ENCODE results near the gene UBR1. TPM values are rescaled to one million over a fixed set of nuclear protein-coding genes. Genes with fewer than 3 reads are reported as not detected.

Gene UBR1
- total RNA-seq, 1 experiment from 2014 or later: 22.2 TPM

DNA sequence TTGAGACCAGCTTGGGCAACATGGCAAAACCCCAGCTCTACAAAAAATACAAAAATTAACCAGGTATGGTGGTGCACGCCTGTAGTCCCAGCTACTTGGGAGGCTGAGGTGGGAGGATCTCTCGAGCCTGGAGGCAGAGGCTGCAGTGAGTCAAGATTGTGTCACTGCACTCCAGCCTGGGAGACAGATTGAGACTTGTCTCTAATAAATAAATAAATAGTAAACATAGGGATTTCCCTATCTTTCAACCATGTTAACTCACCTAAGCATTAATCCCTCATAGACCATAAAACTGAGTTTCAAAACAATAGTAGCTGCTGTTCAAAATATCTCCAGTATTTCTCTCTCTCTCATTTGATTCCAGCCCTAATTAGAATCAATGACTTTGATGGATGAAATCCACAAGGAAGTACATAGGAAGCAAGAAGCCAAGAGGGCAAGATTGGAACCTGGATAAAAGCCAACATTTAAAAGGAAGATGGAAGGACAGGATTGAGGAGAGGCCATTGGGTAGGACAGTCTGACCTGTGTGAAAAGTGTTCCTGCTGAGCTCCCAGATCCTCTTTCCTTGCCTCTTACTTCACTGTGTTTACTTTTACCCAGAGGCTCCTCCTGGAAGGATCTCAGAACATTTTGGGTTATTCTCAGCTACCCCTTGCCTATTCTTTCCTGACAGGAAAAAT lies 172.9 kb downstream of the UBR1 start:
- Histone ChIP-seq H3K79me2 (ENCODE audit: insufficient read depth, low read length) (no peaks in the 10 kb centered on the region), H3T11ph (ENCODE audit: low read length) (no peak overlapping the region), H4K20me1 (ENCODE audit: control insufficient read depth, insufficient read depth, insufficient read length) (no peaks in the 10 kb centered on the region), H3K18ac (ENCODE audit: insufficient read length, low read depth, low read length) (no peak overlapping the region), H3K4me1 (ENCODE audit: insufficient read depth, low read length) (no peaks in the 10 kb centered on the region), H3K9me3 (ENCODE audit: control insufficient read depth, low read depth, low read length) (no peaks in the 10 kb centered on the region), H3K23ac (ENCODE audit: insufficient read length, low read depth, low read length) (no peak overlapping the region), H3K14ac (ENCODE audit: insufficient read depth, low read length) (no peak overlapping the region), H4K5ac (ENCODE audit: insufficient read length, low read depth, low read length) (no peak overlapping the region), H3K27me3 (ENCODE audit: insufficient read depth, low read length) (no peaks in the 10 kb centered on the region), H3K79me1 (ENCODE audit: insufficient read depth, low read depth, low read length, poor library complexity, severe bottlenecking) (no peaks in the 10 kb centered on the region), H2BK5ac (ENCODE audit: insufficient read length, low read length) (no peak overlapping the region), H3K4me2 (ENCODE audit: insufficient read depth, insufficient read length, low read length) (no peak overlapping the region), H3K27ac (ENCODE audit: insufficient read length, low read depth, low read length) (no peak overlapping the region), H3K56ac (ENCODE audit: insufficient read length, low read depth, low read length) (no peak overlapping the region), H4K91ac (ENCODE audit: insufficient read length, low read depth, low read length) (no peak overlapping the region), H2BK15ac (ENCODE audit: low read depth, low read length) (no peak overlapping the region), H2AK5ac (ENCODE audit: insufficient read length, low read length) (no peak overlapping the region), H2AFZ (ENCODE audit: low read length) (no peak overlapping the region), H4K8ac (replicated peaks; ENCODE audit: insufficient read length, low read depth, low read length) (no peak overlapping the region), H3K4ac (ENCODE audit: low read depth, low read length) (no peak overlapping the region), H2BK120ac (ENCODE audit: low read depth, low read length, poor library complexity, severe bottlenecking) (no peak overlapping the region), H2BK20ac (ENCODE audit: low read depth, low read length, poor library complexity, severe bottlenecking) (no peak overlapping the region), H3K9ac (ENCODE audit: extremely low read depth, insufficient read length, low read length) (no peak overlapping the region), H3K23me2 (ENCODE audit: insufficient read length, low read depth, low read length, poor library complexity, severe bottlenecking) (no peaks in the 10 kb centered on the region), H2BK12ac (ENCODE audit: insufficient read length, low read depth, low read length) (no peak overlapping the region)
- DNase-seq: no peak
- no peak overlapping the region for H3K27ac Mint-ChIP-seq
- H3K4me1 Mint-ChIP-seq: no peaks in the 10 kb centered on the region
- no CpG with 5 or more reads among the region's 2 CpGs for WGBS (ENCODE audit: extremely low coverage, insufficient read length, low lambda C conversion rate)
- no peak overlapping the region for H3K4me3 Mint-ChIP-seq
- H3K9me3 Mint-ChIP-seq: no peaks in the 10 kb centered on the region
- H3K36me3 Mint-ChIP-seq (ENCODE audit: insufficient read depth in 1 of 3, low read depth in 3 of 3): no peaks in the 10 kb centered on the region
- TF ChIP-seq, protein P1, sequence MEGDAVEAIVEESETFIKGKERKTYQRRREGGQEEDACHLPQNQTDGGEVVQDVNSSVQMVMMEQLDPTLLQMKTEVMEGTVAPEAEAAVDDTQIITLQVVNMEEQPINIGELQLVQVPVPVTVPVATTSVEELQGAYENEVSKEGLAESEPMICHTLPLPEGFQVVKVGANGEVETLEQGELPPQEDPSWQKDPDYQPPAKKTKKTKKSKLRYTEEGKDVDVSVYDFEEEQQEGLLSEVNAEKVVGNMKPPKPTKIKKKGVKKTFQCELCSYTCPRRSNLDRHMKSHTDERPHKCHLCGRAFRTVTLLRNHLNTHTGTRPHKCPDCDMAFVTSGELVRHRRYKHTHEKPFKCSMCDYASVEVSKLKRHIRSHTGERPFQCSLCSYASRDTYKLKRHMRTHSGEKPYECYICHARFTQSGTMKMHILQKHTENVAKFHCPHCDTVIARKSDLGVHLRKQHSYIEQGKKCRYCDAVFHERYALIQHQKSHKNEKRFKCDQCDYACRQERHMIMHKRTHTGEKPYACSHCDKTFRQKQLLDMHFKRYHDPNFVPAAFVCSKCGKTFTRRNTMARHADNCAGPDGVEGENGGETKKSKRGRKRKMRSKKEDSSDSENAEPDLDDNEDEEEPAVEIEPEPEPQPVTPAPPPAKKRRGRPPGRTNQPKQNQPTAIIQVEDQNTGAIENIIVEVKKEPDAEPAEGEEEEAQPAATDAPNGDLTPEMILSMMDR (conservative IDR thresholded peaks at IDR 0.05): no peak
- no peaks in the 10 kb centered on the region for H3K27me3 Mint-ChIP-seq (ENCODE audit: low read depth)
